Large intestine (tissue), 3 donors: ENCODE data around the gene RNF213. TPM values are rescaled to one million over a fixed set of nuclear protein-coding genes. Genes with fewer than 3 reads are reported as not detected.
"Not testable (repeated sequence)": the region's sequence is repeated elsewhere in the genome, so short reads cannot be mapped to it uniquely, and the experiment has no call there.

Experiments
- DNase-seq, 2 donors: peaks; one replicate each; pipeline versions ENCODE4 v3.0.0 to v3.0.0-alpha.2; 2013
- H3K27ac ChIP-seq: one replicate; pipeline ENCODE4 v1.5.1; 2013; ENCODE audit warnings: low read length
- H3K27me3 ChIP-seq: 2 replicates; pipeline ENCODE4 v1.6.1; 2013; ENCODE audit warnings: low read length; ENCODE audit not compliant: control insufficient read depth, insufficient read depth
- H3K36me3 ChIP-seq: 2 replicates; pipeline ENCODE4 v1.6.1; 2013; ENCODE audit warnings: low read length; ENCODE audit not compliant: control insufficient read depth, insufficient read depth
- H3K4me1 ChIP-seq: one replicate; pipeline ENCODE4 v1.6.1; 2013; ENCODE audit warnings: low read length; ENCODE audit not compliant: control insufficient read depth, insufficient read depth
- H3K4me3 ChIP-seq: one replicate; pipeline ENCODE4 v1.5.1; 2013; ENCODE audit warnings: low read length
- H3K9me3 ChIP-seq: one replicate; pipeline ENCODE4 v1.6.1; 2013; ENCODE audit warnings: mild to moderate bottlenecking, low read depth, low read length, moderate library complexity; ENCODE audit not compliant: control insufficient read depth
- WGBS: methylation state at CpG from one replicate; pipeline ENCODE4 v1.1.5; 2013; ENCODE audit warnings: low lambda C conversion rate; ENCODE audit not compliant: insufficient coverage; 5-methylcytosine and 5-hydroxymethylcytosine counted together
- polyA plus RNA-seq: library from polyadenylated mRNA; unstranded; fragments of 120-200 nt; gene quantifications from one replicate; pipeline ENCODE4 v1.2.1, GENCODE V29; 2013

Gene RNF213
- polyA plus RNA-seq, 1 donor: 103 TPM

DNA sequence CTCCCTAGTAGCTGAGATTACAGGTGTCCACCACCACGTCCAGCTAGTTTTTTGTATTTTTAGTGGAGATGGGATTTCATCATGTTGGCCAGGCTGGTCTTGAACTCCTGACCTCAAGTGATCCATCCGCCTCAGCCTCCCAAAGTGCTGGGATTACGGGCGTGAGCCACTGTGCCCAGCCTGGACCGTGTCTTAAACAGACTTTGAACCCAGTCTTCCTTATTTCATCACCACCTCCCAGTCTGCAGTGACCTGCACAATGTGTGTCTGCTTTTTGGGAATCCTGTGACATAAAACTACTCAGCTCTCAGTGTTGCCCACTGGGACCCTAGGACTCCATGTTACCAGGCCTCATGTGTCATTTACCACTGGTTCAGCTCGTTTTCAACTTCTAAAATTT lies 70.3 kb downstream of the RNF213 start:
- H3K27ac ChIP-seq, H3K27me3 ChIP-seq, H3K9me3 ChIP-seq, H3K4me3 ChIP-seq, DNase-seq: not testable (repeated sequence)
- H3K36me3 ChIP-seq: peaks cover 77% of the 10 kb centered on the region
- peaks cover 11% of the 10 kb centered on the region for H3K4me1 ChIP-seq
- WGBS: no CpG with 5 or more reads among the region's 6 CpGs

- H3K4me3 ChIP-seq: no peak overlapping the region
Measured at GRCh38 chr17:80331820-80332219, 71.2 kb downstream of the RNF213 start.

GRCh38 chr17:80337195-80337895 lies 76.7 kb downstream of the RNF213 start:
- Histone ChIP-seq H3K4me1 (peaks cover 2% of the 10 kb centered on the region), H3K4me3 (no peak overlapping the region), H3K27me3 (no peaks in the 10 kb centered on the region), H3K36me3 (peaks cover 73% of the 10 kb centered on the region), H3K9me3 (peaks cover 2% of the 10 kb centered on the region), H3K27ac (no peak overlapping the region)
- DNase-seq: no peak
- WGBS: no CpG with 5 or more reads among the region's 27 CpGs

More at GRCh38 chr17:80331820-80332219, 71.2 kb downstream of the RNF213 start:
- Histone ChIP-seq H3K9me3 (no peaks in the 10 kb centered on the region), H3K36me3 (peaks cover 79% of the 10 kb centered on the region), H3K27ac (no peak overlapping the region), H3K27me3 (no peaks in the 10 kb centered on the region), H3K4me1 (peaks cover 11% of the 10 kb centered on the region)
- DNase-seq: peak; percentile 84 to 90
- WGBS: no CpG with 5 or more reads among the region's 10 CpGs

DNA sequence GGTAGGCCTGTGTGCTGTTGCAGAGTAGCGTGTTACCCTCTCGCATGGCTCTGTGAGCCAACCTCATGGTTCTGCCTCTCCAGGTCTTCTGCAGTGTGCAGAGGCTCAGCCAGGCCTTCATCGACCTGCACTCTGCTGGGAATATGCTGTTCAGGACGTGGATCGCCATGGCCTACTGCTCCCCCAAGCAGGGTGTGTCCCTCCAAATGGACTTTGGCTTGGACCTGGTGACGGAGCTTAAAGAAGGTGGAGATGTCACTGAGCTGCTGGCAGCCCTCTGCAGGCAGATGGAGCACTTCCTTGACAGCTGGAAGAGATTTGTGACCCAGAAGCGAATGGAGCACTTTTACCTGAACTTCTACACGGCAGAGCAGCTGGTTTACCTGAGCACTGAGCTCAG lies 78.5 kb downstream of the RNF213 start:
- Histone ChIP-seq H3K4me1 (peaks cover 2% of the 10 kb centered on the region), H3K9me3 (peaks cover 2% of the 10 kb centered on the region), H3K27ac (no peak overlapping the region), H3K4me3 (no peak overlapping the region), H3K27me3 (no peaks in the 10 kb centered on the region), H3K36me3 (peaks cover 74% of the 10 kb centered on the region)
- no CpG with 5 or more reads among the region's 8 CpGs for WGBS
- DNase-seq: peak; percentile 82 to 89

- no peak for DNase-seq
- no peaks in the 10 kb centered on the region for H3K27me3 ChIP-seq
- peaks cover 78% of the 10 kb centered on the region for H3K36me3 ChIP-seq
- WGBS: no CpG with 5 or more reads among the region's 36 CpGs
- no peak overlapping the region for H3K4me3 ChIP-seq
- H3K4me1 ChIP-seq: peaks cover 2% of the 10 kb centered on the region
- no peak overlapping the region for H3K27ac ChIP-seq
- peaks cover 2% of the 10 kb centered on the region for H3K9me3 ChIP-seq
Measured at GRCh38 chr17:80339731-80340456, 79.2 kb downstream of the RNF213 start.

DNA sequence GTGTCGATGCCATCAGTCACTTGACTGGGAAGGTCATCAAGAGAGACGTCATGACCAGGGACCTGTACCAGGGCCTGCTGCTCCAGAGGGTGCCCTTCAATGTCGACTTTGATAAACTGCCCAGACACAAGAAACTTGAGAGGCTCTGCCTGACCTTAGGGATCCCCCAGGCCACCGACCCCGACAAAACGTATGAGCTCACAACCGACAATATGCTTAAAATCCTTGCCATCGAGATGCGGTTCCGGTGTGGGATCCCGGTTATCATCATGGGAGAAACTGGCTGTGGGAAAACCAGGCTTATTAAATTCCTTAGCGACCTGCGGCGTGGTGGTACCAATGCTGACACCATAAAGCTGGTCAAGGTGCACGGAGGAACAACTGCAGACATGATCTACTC lies 84.7 kb downstream of the RNF213 start:
- 100% methylated on average over 4 of the region's 15 CpGs for WGBS
- H3K27ac ChIP-seq: no peak overlapping the region
- no peak overlapping the region for H3K4me3 ChIP-seq
- H3K9me3 ChIP-seq: peaks cover 4% of the 10 kb centered on the region
- DNase-seq: no peak
- H3K27me3 ChIP-seq: no peaks in the 10 kb centered on the region
- H3K4me1 ChIP-seq: no peaks in the 10 kb centered on the region
- H3K36me3 ChIP-seq: peaks cover 84% of the 10 kb centered on the region

GRCh38 chr17:80345841-80346497 lies 85.3 kb downstream of the RNF213 start:
- no CpG with 5 or more reads among the region's 27 CpGs for WGBS
- H3K27ac ChIP-seq: no peak overlapping the region
- peaks cover 88% of the 10 kb centered on the region for H3K36me3 ChIP-seq
- no peak for DNase-seq
- no peaks in the 10 kb centered on the region for H3K27me3 ChIP-seq
- no peak overlapping the region for H3K4me3 ChIP-seq
- H3K9me3 ChIP-seq: peaks cover 4% of the 10 kb centered on the region
- H3K4me1 ChIP-seq: no peaks in the 10 kb centered on the region

GRCh38 chr17:80346498-80347275 lies 86.0 kb downstream of the RNF213 start:
- Histone ChIP-seq H3K9me3 (peaks cover 4% of the 10 kb centered on the region), H3K4me1 (no peaks in the 10 kb centered on the region), H3K4me3 (no peak overlapping the region), H3K36me3 (peaks cover 88% of the 10 kb centered on the region), H3K27me3 (no peaks in the 10 kb centered on the region), H3K27ac (no peak overlapping the region)
- WGBS: no CpG with 5 or more reads among the region's 38 CpGs
- DNase-seq: no peak

GRCh38 chr17:80347536-80347935 lies 86.9 kb downstream of the RNF213 start:
- no peak overlapping the region for H3K27ac ChIP-seq
- H3K27me3 ChIP-seq: no peaks in the 10 kb centered on the region
- peaks cover 92% of the 10 kb centered on the region for H3K36me3 ChIP-seq
- H3K4me1 ChIP-seq: no peaks in the 10 kb centered on the region
- no peak overlapping the region for H3K4me3 ChIP-seq
- peaks cover 4% of the 10 kb centered on the region for H3K9me3 ChIP-seq
- WGBS: no CpG with 5 or more reads among the region's 19 CpGs
- DNase-seq: no peak

- H3K27me3 ChIP-seq: no peaks in the 10 kb centered on the region
- H3K4me1 ChIP-seq: no peaks in the 10 kb centered on the region
- no peak overlapping the region for H3K27ac ChIP-seq
- no peak for DNase-seq
- WGBS: no CpG with 5 or more reads among the region's 24 CpGs
- no peak overlapping the region for H3K4me3 ChIP-seq
- peaks cover 4% of the 10 kb centered on the region for H3K9me3 ChIP-seq
- peaks cover 95% of the 10 kb centered on the region for H3K36me3 ChIP-seq
Measured at GRCh38 chr17:80347948-80348351, 87.3 kb downstream of the RNF213 start.
